Choroid plexus epithelial cell (primary cell): ENCODE measurements around the gene MUL1.

Experiments used
- DNase-seq: peaks from one replicate; pipeline ENCODE4 v3.0.0-alpha.2; 2010; ENCODE audit warnings: low read depth
- H3K4me3 ChIP-seq: 2 replicates; pipeline ENCODE4 v1.5.1; 2011; ENCODE audit warnings: low read depth, mild to moderate bottlenecking, control low read depth, low read length, moderate library complexity
- CTCF ChIP-seq: conservative IDR thresholded peaks from 2 replicates; pipeline ENCODE4 v1.5.1; 2011; ENCODE audit warnings: low read depth, mild to moderate bottlenecking, control low read depth, inconsistent platforms, low read length, moderate library complexity

The MUL1 gene

GRCh38 chr1:20492751-20493150 lies 15.2 kb downstream of the MUL1 start:
- DNase-seq, result no peak
- H3K4me3 ChIP-seq, result no peak overlapping the region
- no peak for TF ChIP-seq CTCF

GRCh38 chr1:20491866-20492265 lies 16.1 kb downstream of the MUL1 start:
- DNase-seq, result no peak
- H3K4me3 ChIP-seq, result no peak overlapping the region
- no peak for TF ChIP-seq CTCF

DNA sequence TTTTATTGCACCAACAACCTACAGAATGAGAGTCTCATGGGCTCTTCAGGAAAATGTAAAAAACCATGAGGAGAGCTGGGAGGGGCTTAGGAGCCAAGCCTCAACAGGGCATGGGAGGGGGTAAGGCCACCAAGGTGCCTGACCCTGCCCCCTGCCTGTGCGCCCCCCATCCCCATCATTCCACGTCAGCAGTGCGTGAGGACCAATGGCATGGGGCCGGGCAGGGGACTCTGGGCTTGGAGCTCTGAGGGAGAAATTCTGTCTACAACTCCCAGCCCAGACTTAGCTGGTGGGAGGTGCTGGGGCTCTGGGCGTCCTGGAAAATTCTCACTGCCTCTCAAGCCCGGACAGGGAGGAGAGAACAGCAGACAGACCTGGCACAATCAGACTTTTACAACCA lies 16.8 kb downstream of the MUL1 start:
- TF ChIP-seq CTCF, result no peak
- no peak for DNase-seq
- H3K4me3 ChIP-seq, result no peak overlapping the region

GRCh38 chr1:20487236-20487590 lies 20.7 kb downstream of the MUL1 start:
- TF ChIP-seq CTCF, result no peak
- no peak overlapping the region for H3K4me3 ChIP-seq
- DNase-seq, result no peak

DNA sequence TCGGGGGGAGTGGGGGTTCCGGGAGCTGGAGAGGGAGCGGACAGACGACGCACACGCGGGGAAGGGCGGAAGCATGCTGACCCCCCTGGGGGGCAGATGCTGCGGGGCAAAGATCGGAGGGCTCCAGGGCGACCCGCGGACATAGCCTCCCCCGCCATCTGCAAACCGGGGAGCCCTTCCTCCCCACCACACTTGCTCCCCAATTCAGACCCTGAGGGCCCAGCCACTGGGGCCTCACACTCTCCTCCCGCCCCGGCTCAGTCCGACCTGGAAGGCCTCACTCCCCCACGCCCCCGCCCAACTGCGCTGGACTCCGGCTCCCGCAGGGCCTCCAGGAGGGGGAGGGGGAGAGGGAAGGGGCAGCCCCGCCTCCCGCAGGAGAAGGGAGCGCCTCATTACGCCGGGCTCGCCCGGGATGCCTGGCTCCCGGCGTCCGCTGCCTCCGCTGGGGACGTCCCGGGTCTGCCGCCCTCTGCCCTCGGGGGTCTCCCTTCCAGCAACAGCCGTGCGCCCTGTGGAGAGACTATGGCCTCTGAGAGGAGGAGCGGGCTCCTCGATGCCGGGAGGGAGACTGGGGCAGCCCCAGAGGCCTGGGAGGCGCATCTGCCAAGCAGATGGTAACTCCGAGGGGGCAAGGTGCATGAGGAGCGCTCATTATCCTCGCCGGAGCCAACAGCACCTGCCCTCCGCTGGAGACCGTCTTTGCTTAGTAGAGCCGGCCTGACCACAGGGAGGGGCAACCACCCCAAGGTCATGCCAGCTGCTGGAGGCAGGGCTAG lies 21.3 kb downstream of the MUL1 start:
- H3K4me3 ChIP-seq, result peak overlapping the region; percentile 61
- TF ChIP-seq CTCF, result no peak
- DNase-seq, result no peak

DNA sequence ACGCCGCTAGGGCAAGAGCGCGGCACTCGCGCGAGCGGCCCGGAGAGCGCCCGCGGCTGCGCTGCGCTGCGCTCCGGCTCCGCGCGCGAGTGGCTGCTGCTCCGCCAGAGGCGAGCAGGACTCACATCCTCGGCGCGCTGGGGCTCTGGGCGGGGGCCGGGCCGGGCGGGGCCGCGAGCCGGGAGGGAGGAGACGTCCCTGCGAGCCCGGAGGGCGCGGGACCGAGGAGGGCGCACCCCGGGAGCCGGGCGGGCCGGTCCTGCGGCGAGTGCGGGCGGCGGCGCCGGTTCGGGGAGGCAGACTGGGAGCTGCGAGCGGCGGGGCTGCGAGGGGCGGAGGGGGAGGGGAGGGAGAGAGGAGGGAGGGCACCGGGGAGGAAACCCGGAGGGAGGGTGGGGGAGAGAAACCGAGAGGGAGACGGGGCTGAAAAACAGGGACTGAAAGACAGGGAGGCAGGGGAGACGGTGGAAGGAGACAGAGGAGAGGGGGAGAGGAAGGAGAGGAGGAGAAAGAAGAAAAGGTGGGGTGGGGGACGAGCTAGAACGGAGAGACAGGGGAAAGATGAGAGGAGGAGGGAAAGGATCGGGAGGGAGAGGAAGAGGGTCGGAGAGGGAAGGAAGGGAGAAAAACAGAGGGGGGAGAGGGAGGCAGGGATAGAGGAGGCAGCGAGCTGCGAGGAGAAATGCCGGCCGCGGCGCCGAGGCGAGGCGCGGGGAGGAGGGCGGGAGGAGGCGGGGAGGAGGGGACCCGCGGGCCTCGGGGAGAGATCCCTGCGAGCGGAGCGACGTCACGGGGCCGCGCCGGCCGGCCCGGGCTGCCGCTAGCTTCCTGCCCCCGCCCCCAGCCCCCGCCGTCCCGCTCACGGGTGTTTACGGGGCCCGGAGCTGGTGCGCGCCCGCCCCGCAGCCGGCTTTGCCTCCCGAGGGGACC lies 22.2 kb downstream of the MUL1 start, which contains the start of gene CAMK2N1:
CAMK2N1 (minus strand) TSS at position 684 of the 930 bp plus-strand sequence. CDS start 831 bp downstream, outside the sequence.
- DNase-seq, result peak; percentile 49
- H3K4me3 ChIP-seq, result peak within 1 kb of the TSS; percentile 61
- TF ChIP-seq CTCF, result no peak
